ENCODE data around the gene PSD. TPM values are rescaled to one million over a fixed set of nuclear protein-coding genes. Genes with fewer than 3 reads are reported as not detected.

PSD gene
- total and polyA plus RNA-seq, 2 donors (not counting 3 experiments of a cell fraction or from before 2014, with no cell fraction given): 0.10 to 0.40 TPM

- intact Hi-C loops (cut with micrococcal nuclease) (no loop called here), dilution Hi-C loops (cut with MboI; ENCODE audit: extremely low pct_ligation_motif_present, low sequenced_read_pairs) (no loop called here)
- TF ChIP-seq FOS (IDR thresholded peaks at IDR 0.05; ENCODE audit: borderline replicate concordance, insufficient read depth, low read length) (no peak), MAX (IDR thresholded peaks at IDR 0.05; ENCODE audit: insufficient read depth, insufficient read length) (no peak)
- TF ChIP-seq, protein P1, sequence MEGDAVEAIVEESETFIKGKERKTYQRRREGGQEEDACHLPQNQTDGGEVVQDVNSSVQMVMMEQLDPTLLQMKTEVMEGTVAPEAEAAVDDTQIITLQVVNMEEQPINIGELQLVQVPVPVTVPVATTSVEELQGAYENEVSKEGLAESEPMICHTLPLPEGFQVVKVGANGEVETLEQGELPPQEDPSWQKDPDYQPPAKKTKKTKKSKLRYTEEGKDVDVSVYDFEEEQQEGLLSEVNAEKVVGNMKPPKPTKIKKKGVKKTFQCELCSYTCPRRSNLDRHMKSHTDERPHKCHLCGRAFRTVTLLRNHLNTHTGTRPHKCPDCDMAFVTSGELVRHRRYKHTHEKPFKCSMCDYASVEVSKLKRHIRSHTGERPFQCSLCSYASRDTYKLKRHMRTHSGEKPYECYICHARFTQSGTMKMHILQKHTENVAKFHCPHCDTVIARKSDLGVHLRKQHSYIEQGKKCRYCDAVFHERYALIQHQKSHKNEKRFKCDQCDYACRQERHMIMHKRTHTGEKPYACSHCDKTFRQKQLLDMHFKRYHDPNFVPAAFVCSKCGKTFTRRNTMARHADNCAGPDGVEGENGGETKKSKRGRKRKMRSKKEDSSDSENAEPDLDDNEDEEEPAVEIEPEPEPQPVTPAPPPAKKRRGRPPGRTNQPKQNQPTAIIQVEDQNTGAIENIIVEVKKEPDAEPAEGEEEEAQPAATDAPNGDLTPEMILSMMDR (IDR thresholded peaks at IDR 0.05; ENCODE audit: extremely low read depth in 1 of 2, insufficient read depth in 1 of 2, low read depth in 1 of 2, low read length in 2 of 2): no peak
- BruUV-seq (replicated peaks): no TSS peak
- FAIRE-seq (no peak), DNase-seq (ENCODE audit: low read depth, low spot score) (no peak)
- Histone ChIP-seq H3K79me2 (ENCODE audit: control insufficient read depth, insufficient read depth, low read length) (no peaks in the 10 kb centered on the region), H4K20me1 (replicated peaks; ENCODE audit: control insufficient read depth, extremely low read depth, insufficient read depth, low read length) (no peaks in the 10 kb centered on the region), H3K4me1 (ENCODE audit: control insufficient read depth, extremely low read depth, insufficient read depth, low read length) (peaks cover 11% of the 10 kb centered on the region), H3K4me3 (replicated peaks in 1 of 3; ENCODE audit: insufficient read depth in 1 of 3, low read depth in 1 of 3, low read length in 3 of 3) (no peak overlapping the region), H3K27me3 (ENCODE audit: control insufficient read depth in 2 of 2, insufficient read depth in 2 of 2, low read length in 2 of 2) (no peaks in the 10 kb centered on the region), H3K4me2 (ENCODE audit: insufficient read depth, low read length) (no peak overlapping the region), H3K9me3 (replicated peaks; ENCODE audit: control insufficient read depth, insufficient read depth, low read length) (no peaks in the 10 kb centered on the region), H3K36me3 (ENCODE audit: control insufficient read depth in 2 of 2, extremely low read depth in 1 of 2, insufficient read depth in 2 of 2, low read length in 2 of 2) (peaks cover 0 to 9% of the 10 kb centered on the region in 2 experiments), H3K9ac (replicated peaks; ENCODE audit: extremely low read depth, insufficient read depth, low read length) (no peak overlapping the region), H3K27ac (ENCODE audit: insufficient read depth, low read depth, low read length) (no peak overlapping the region), H3K9me1 (replicated peaks; ENCODE audit: control insufficient read depth, extremely low read depth, insufficient read depth, low read length) (no peaks in the 10 kb centered on the region), H2AFZ (ENCODE audit: low read depth, low read length) (no peak overlapping the region)
- ChIA-PET POLR2A (no interaction called here), CTCF (interaction anchor here (1.0 to 6.5 kb wide), 4 partner anchors 21 to 195 kb away, joined by 4 to 74 read pairs (median 28); no protein-coding TSS in a partner anchor)
Measured at GRCh38 chr10:102425444-102425843, 6.9 kb upstream of the PSD start.

DNA sequence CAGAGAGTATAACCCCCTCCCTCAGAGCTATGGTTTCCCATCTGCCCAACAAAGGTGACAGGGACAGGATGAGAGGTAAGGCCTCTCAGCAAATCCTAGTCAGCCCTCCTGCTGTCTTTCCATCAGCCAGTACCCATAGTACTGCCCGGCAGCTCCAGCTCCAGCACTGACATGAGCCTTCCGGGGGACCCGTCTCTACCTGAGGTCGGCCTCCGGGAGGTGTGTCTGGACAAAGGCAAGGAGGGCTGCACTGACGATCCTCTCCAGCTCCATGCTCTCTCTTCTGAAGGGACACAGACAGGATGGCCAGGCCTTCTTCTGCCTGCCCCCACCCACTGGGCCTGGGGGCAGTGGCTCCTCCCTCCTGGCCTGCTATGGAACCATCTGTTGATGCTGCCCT, 6.3 kb upstream of the PSD start:
- Histone ChIP-seq H3K4me1 (ENCODE audit: control insufficient read depth, extremely low read depth, insufficient read depth, low read length) (peaks cover 16% of the 10 kb centered on the region), H4K20me1 (replicated peaks; ENCODE audit: control insufficient read depth, extremely low read depth, insufficient read depth, low read length) (no peaks in the 10 kb centered on the region), H3K9me1 (replicated peaks; ENCODE audit: control insufficient read depth, extremely low read depth, insufficient read depth, low read length) (no peaks in the 10 kb centered on the region), H3K4me3 (replicated peaks in 1 of 3; ENCODE audit: insufficient read depth in 1 of 3, low read depth in 1 of 3, low read length in 3 of 3) (no peak overlapping the region), H3K36me3 (ENCODE audit: control insufficient read depth in 2 of 2, extremely low read depth in 1 of 2, insufficient read depth in 2 of 2, low read length in 2 of 2) (peaks cover 0 to 9% of the 10 kb centered on the region in 2 experiments), H3K27ac (ENCODE audit: insufficient read depth, low read depth, low read length) (no peak overlapping the region), H3K79me2 (ENCODE audit: control insufficient read depth, insufficient read depth, low read length) (no peaks in the 10 kb centered on the region), H3K9me3 (replicated peaks; ENCODE audit: control insufficient read depth, insufficient read depth, low read length) (no peaks in the 10 kb centered on the region), H3K4me2 (ENCODE audit: insufficient read depth, low read length) (no peak overlapping the region), H2AFZ (ENCODE audit: low read depth, low read length) (no peak overlapping the region), H3K9ac (replicated peaks; ENCODE audit: extremely low read depth, insufficient read depth, low read length) (no peak overlapping the region), H3K27me3 (ENCODE audit: control insufficient read depth in 2 of 2, insufficient read depth in 2 of 2, low read length in 2 of 2) (no peaks in the 10 kb centered on the region)
- no peak for FAIRE-seq
- no TSS peak for BruUV-seq (replicated peaks)
- no peak for TF ChIP-seq EZH2 (IDR thresholded peaks at IDR 0.05; ENCODE audit: borderline replicate concordance, low read depth, low read length, severe bottlenecking)
- no peak for TF ChIP-seq MAX (IDR thresholded peaks at IDR 0.05; ENCODE audit: insufficient read depth, insufficient read length)
- no peak for TF ChIP-seq GATA2 (IDR thresholded peaks at IDR 0.05; ENCODE audit: insufficient read depth, insufficient read length, low read depth, low read length)
- TF ChIP-seq MYC (IDR thresholded peaks at IDR 0.05; ENCODE audit: low read depth, low read length): no peak
- TF ChIP-seq POLR2A (IDR thresholded peaks at IDR 0.05; ENCODE audit: low read depth, low read length): peak; percentile 18
- intact Hi-C loops (cut with micrococcal nuclease) (loop anchor here (5.0 kb wide), 3 partner anchors 77 to 222 kb away; partner anchors contain the start of genes ACTR1A and SUFU), dilution Hi-C loops (cut with MboI; ENCODE audit: extremely low pct_ligation_motif_present, low sequenced_read_pairs) (no loop called here)
- ChIA-PET CTCF (interaction anchor here (1.4 to 6.5 kb wide), 3 partner anchors 20 to 195 kb away, joined by 4 to 74 read pairs (median 51); no protein-coding TSS in a partner anchor), POLR2A (no interaction called here)
- no peak for DNase-seq (ENCODE audit: low read depth, low spot score)
